DMS153 (cell line): ENCODE data around the gene ARSD.
"Not testable (repeated sequence)": the region's sequence is repeated elsewhere in the genome, so short reads cannot be mapped to it uniquely, and the experiment has no call there.

ENCODE experiments used
- DNase-seq: peaks from one replicate; lab custom pipeline; 2025; lab: John Stamatoyannopoulos, UW

The ARSD gene

DNA sequence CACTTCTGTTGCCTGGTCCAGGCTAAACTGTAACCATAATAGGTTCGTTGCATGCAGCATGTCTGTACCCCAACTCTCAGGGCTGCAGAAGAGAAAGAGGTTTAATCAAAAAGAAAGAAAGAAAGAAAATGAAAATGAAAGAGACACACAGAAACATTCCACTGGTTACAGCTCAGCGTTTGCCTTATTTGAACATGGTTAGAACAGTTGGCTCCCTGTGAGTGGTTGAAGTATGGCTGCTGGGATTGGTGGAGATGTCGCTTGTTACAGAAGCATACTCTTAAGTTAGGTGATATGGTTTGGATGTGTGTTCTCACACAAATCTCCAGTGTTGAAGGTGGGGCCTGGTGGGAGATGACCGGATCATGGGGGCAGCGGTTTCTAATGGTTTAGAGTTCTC lies 36.3 kb downstream of the ARSD start:
- DNase-seq, result no peak

DNA sequence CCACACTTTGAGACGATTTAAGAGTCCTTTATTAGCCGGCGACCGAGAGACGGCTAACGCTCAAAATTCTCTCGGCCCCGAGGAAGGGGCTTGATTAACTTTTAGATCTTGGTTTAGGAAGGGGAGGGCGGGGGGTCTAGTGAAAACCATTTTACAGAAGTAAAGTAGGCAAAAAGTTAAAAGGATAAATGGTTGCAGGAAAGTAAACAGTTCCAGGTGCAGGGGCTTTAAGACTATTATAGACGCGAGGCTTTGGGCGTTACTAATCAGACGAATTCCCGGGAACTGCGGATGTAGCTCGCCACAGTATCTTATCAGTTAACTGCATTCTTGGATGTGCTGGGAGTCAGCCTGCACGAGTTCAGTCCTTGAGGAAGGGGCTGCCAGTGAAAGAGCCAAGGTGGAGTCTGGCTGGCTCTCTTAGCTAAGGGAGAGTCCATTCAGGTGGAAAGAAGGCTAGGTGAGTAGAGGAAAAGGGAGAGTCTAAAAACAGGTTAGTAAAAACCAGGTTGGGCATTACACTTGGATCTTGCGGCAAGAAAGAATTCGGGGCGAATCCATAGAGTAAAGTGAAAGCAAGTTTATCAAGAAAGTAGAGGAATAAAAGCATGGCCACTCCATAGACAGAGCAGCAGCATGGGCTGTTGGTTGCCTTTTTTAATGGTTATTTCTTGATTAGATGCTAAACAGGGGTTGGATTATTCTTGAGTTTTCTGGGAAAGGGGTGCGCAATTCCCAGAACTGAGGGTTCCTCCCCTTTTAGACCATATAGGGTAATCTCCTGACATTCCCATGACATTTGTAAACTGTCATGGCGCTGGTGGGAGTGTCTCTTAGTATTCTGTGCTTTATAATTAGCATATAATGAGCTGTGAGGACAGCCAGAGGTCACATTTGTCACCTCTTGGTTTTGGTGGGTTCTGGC lies 38.3 kb downstream of the ARSD start:
- DNase-seq, result not testable (repeated sequence)

DNA sequence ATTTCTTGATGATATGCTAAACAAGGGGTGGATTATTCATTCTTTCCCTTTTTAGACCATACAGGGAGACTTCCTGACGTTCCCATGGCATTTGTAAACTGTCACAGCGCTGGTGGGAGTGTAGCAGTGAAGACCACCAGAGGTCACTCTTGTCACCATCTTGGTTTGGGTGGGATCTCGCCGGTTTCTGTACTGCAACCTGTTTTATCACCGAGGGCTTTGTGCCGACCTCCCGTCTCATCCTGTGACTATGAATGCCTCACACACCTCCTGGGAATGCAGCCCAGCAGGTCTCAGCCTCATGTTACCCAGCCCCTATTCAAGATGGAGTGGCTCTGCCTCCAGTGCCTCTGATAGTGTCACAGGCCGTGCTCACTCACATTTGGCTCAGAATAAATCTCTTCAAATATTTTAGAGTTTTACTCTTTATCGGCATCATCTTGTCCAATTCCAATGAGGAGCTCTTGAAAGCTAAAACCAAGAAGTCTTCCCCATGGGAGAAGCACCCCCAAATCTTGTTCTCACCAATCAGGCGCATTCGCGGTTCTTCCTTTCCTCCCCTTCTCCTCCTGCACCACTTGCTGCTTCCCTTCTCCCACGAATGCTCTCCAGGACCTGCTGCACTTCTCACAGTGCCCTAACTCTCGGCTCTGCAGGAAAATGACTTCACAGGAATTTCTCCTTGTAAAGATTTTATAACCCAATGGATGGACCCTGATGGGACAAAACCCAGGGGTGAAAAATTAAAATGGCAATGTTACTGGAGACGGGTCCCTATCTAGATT lies 39.2 kb downstream of the ARSD start:
- not testable (repeated sequence) for DNase-seq

DNA sequence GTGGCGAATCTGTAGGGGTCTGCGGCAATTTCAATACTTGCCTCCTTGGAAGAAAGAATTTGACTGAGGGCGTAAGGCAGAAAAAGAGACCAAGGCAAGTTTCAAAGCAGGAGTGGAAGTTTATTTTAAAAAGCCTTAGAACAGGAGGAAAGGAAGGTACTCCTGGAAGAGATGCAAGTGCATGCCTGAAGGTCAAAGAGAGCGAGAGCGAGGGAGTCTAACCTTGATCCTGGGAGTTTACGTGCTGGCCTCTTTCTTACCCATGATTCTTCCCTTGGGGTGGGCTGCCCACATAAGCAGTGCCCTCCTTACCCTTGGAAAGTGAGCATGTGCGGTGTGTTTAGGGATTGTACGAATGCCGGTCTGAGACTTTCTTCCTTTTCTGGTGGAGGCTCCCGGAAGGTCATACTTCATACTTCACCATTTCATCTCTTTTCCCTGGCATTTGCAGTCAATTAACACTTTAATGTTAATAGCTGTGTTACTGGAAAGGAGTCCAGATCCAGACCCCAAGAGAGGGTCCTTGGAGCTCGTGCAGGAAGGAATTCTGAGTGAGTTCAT lies 40.0 kb downstream of the ARSD start:
- DNase-seq, result no peak

DNA sequence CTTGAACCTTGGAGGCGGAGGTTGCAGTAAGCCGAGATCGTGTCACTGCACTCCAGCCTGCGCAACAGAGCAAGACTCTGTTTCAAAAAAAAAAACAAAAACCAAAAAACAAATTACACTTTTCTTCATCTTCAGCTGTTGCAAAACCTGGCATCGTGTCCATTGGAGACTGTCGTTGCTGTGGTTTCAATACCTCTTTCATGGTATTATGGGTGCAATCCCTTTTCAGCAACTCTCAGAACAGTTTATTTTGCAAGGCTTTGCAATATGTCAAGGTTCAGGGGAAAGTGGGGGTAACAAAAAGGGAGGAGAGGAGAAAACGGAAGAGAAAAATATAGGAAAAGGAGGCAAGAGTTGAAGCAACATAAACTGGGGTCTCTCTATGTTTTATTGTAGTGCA lies 40.8 kb downstream of the ARSD start:
- no peak for DNase-seq

DNA sequence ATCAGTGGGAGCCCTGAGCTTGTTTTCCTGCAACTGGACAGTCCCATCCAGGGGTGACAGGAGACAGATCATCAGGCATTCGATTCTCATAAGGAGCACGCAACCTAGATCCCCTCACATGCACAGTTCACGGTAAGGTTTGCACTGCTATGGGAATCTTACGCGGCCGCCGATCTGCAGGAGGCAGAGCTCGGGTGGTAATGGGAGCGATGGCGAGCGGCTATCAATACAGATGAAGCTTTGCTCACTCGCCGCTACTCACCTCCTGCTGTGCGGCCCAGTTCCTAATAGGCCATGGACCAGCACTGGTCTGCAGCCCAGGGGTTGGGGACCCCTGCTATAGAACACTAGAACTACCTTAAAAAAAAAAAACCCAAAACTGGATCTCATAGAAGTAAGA lies 45.4 kb downstream of the ARSD start:
- no peak for DNase-seq

DNA sequence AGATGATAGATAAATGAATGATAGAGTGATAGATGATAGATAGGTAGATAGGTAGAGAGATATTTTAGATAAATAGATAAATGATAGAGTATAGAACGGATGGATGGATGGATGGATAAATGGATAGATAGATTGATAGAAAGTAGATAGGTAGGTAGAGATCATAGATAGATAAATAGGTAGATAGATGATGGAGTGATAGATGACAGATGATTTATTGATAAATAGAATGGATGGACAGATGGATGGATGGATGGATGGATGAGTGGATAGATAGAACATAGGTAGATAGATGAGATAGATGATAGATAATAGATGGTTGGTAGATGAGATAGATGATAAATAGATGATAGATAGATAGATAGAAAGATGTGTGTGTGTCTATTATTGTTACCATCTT lies 49.5 kb downstream of the ARSD start:
- DNase-seq, result no peak

DNA sequence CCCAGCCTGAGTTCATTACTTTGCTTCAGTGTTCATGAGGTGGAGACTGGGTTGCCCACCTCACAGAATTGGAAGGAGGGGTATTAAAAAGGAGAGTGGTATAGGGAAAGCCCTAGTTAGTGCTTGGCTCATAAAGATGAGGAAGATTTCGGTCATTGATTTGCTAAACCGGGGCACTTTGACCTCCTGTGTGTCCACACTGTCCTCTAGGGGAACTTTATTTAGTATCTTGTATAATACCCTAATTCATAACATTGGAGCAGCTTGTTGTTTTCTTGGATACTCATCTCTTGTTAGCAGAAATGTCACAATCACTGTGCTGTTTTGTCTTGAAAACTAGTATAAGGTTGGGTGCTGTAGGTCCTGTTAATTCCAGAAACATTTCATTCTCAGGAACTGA lies 50.6 kb downstream of the ARSD start:
- no peak for DNase-seq

DNA sequence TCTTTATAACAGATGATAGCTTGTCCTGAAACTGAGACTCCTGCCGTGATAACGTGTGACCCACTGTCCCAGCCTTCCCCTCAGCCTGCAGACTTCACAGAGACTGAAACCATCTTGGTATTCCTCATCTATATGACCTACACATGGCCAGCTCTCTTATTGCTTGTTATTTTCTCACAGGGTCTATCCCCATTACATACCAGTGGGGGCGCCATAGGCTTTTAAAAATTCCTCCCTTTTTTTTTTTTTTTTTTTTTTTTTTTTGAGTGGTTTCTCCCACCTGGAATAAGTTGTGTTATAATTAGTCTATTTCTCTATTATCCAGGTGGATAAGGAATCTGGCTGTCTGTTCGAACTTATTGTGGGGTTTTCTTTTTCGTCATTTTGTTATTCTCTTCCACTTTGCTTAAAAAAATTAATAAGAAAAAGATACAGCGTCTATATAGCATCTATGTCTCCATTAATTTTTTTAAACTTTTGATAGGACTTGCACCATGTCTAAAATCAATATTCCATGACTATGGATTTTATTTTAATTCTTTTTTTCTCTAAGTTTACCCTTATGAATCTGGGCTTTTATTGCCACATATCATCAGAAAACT lies 53.2 kb downstream of the ARSD start:
- no peak for DNase-seq

DNA sequence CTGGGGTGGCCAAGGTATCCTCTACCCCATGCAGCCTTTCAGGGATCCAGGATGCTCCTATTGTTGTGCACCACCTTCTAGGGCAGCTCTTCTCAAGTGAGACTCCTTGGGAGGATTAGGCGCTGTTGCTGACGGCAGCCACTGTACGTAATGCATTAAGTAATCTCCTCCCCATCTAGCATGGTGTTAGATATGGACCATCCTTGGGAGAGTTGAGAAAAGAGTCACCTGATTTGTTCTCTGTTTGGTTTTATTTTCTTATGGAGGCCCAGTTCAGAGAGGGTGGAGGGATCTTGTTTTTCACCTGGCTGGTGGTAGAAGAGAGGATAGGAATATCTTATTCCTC lies 54.0 kb downstream of the ARSD start:
- DNase-seq, result no peak

DNA sequence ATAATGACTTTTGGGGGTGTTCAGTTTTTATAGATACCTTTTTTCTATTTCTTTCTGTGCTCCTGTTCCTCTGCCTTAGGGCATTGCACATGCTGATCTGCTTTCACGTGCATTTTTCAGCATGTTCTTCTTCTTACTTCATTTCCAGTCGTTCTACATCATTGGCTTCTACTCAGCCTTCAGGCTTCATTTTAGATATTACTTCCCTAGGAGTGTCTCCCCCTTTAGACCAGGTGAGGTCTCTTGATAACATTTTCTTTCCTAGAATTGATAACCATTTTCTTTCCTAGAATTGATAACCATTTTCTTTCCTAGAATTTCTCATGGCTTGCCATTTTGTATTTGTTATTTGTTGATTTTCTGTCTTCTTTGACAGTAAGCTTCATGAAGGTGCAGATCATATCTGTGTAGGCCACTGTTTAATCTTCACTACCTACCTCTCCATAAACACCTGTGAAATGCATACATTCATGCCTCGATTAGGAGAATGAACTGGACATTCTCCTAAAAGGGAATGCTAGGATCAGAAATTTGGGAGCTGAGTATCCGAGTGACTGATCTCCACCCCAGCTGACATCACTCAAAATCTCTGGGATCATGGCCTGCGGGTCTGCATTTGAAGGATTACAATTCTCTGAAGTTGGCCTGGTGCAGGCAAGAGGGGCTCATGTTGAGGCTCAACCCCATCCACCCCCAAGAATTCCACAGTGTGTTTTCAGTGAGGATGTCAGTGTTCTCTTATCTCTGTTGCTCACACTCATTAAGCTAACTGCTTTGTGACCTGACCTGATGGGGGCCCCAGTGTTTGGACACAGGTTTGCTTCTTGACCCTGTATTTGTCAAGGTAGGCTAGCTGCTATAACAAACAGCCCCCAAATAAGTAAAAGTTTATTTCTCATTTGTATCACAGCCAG lies 54.7 kb downstream of the ARSD start:
- no peak for DNase-seq

DNA sequence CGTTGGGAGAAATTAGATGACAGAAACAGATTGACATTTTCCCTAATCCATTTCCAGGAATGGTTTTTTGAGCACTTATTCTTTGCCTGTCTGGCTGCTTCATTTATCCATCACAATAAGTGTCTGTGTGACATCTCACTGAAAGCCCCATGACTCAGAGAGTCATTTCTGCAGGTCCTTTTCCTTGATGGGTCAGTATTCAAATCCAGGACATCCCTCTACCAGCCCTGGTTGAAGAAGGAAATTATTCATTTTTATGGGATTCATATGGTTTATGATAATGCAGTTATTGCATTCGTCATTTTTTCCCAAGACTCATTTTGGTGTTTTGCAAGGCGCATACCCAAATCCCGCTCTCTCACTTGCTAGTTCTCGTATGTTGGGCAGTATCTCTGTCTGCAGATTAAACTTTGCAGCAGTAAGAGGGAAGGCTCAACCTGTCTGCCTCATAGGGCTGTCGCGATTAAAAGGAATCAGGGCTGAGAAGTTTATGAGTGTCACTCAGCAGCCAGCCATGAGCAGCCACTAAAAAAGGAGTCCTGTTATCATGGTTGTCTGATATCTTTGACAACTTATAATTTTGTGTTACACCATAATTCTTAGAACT lies 56.4 kb downstream of the ARSD start:
- no peak for DNase-seq

DNA sequence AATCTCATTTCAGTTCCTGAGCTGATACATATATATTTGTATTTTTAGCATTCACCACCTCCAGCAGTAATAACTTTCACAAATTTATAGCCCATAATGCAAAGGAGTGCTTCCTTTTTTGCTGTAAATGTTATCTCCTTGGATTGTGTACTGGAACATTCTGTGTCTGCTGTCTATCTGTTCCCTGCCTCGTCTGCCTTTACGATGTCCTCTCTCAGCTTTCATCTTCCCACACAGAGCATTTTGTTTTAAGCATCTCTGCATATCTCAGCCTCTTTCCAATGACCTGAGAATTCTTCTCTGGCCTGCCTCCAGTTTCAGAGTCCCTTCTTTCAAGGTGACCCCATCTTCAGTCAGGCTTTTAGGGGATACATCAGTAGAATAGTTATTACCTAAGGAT lies 57.3 kb downstream of the ARSD start:
- DNase-seq, result no peak

DNA sequence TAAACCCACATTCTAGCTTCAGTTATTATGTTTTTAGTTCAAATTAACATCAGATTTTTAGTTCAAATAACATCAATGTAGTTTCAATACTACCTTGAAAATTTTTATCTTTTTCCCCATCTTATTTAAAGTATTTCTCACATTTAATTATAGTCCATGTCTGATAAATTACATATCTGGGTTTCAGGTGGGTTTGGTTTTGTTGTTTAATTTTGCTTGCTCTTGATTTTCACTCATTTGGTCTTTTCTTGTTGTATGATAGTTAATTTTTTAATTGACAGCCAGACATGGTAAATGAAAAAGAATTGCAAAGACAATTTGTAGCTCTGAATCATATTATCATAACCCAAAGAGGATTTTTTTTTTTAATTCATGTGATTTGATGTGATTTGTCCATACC lies 58.5 kb downstream of the ARSD start:
- DNase-seq, result no peak

DNA sequence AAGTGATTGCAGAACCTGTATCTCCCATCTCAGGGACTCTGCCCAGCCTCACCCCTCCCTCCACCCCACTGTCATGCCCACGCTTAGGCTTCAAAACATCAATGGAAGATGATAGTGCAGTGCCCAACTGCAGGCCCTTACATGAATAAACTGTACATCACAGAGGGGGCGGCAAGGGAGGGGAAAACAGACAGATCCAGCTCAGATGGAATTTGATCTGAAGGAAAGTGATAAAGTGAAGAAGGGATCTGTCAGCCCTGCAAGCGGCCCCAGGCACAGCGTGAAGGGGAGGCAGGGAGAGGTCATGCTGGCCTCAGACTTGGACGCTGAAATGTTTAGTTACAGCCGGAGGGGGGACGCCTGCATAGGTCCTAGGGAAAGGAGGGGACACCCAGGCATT lies 61.9 kb downstream of the ARSD start:
- DNase-seq, result no peak

DNA sequence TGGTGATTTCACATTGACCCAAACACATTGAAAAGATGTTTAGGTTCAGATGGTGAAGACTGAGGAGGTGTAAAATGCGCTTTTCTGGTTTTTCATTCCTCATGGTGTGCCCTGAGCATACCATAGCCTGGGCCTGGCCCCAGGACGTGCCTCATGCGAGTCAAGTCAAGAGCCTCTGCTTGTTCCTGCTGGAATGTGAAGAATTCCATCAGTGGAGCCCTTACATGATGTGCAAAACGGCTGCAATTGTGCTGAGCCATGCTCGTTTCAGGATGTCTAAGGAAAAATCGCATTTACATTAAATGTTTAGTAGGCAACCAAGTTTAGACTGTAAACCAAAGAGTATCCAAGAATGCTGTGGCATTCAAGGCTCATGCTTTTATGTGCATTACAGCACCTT lies 65.5 kb downstream of the ARSD start:
- no peak for DNase-seq

DNA sequence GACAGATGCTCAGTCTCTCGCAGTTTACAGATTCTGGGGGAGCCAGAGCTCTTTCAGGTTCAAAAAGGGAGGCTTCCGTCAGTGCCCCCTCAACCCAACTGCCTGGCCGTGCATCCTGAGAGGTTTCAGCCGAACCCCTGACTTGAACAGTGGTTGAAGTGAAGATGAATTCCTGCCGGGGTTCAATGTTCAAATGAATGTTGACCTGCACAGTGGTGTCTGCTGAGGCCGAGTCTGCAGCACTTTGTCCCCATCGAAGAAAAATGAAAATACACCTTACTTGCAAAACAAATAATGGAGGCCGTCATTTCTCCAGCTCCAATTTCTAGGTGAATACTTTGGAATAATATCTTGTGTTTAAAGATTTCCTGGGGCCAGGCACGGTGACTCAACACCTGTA lies 66.7 kb downstream of the ARSD start:
- no peak for DNase-seq

DNA sequence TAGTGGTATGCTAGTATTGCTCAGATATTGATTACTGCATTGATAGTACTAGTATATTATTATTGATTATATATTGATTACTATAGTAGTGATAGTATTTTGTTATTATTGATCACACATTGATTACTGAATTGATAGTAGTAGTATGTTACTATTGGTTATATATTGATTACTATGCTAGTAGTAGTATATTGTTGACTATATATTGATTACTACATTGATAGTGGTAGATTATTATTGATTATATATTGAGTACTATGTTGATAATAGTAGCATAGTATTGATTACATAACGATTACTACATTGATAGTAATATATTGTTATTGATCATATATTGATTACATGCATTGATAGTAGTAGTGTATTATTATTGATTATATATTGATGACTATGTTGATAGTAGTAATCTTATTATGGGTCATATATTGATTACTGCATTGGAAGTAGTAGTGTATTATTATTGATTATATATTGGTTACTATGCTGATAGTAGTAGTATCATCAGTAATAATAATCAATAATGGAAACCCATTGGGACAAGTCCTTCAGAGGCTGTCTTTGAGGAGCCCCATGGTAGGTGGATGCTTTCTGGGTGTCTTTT lies 69.8 kb downstream of the ARSD start:
- no peak for DNase-seq

DNA sequence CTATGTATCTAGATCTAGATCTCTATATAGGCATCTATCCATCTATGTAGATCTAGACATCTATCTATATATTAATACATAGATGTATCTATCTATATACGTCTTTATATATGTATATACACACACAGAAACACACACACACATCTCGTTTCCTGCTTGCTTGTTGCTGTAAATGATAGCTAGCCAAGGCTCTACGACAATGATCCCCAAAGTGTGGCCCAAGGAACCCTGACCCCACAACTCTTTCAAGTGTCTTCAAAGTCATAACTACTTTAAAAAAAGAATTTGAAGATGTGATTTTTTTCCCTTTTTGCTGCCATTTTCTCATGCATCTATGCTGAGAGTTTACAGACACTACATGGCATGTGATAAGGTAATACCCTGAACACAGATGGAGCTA lies 71.6 kb downstream of the ARSD start:
- no peak for DNase-seq

DNA sequence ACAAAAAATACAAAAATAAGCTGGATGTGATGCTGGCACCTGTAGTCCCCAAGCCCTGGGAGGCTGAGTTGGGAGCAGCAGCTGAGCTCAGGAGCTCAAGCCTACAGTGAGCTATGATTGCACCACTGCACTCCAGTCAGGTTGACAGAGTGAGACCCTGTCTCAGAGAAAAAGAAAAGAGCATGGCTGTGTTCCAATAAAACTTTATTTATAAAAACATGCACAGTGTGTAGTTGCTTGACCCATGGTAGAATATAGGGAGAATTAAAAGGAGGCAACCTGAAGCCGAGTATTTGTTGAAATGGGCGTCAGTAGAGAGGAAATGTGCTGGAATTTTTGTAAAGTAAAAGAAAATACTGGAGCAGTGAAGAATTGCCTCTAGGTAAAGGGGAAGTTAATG lies 73.4 kb downstream of the ARSD start:
- DNase-seq, result no peak

DNA sequence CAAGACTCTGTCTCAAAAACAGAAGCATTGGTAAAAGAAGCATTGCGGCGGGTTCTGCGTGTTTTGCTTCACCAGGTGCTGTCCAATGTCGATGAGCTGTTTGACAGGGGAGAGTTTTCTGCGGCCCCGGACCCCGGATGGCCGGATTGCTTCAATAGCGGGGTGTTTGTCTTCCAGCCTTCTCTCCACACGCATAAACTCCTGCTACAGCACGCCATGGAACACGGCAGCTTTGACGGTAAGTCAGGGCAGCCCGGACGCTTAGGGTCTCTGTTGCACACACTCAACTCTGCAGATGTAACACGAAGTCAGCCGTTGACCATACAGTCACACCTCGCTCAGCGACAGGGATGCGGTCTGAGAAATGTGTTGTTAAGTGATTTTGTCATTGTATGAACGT lies 74.2 kb downstream of the ARSD start:
- DNase-seq, result no peak
